GM23338 (cell line): Measurements from ENCODE around the gene ANKRD40. TPM values are rescaled to one million over a fixed set of nuclear protein-coding genes. Genes with fewer than 3 reads are reported as not detected.

Source experiments
- ATAC-seq: fragments of 200-7000 bp; cut with Tn5 transposase; 3 replicates; pipeline ENCODE4 v1.9.1; 2020
- DNase-seq: peaks from one replicate; pipeline ENCODE4 v3.0.0-alpha.2; 2015; ENCODE audit warnings: low spot score
- H2AFZ ChIP-seq: fragments of 200-600 bp; sonication (generic); 2 replicates; pipeline ENCODE4 v1.8.0; 2016; ENCODE audit warnings: antibody characterized with exemption, mild to moderate bottlenecking, moderate library complexity
- H3F3A ChIP-seq: fragments of 200-600 bp; sonication (generic); replicated peaks from 2 replicates; pipeline ENCODE4 v1.8.0; 2017; ENCODE audit warnings: antibody characterized with exemption, mixed run types, low read depth
- H3K27ac ChIP-seq: fragments of 200-600 bp; sonication (generic); 2 replicates; pipeline ENCODE4 v1.6.1; 2016; ENCODE audit warnings: low read depth
- H3K27me3 ChIP-seq: fragments of 200-600 bp; sonication (generic); 2 replicates; pipeline ENCODE4 v1.8.0; 2016; ENCODE audit warnings: mild to moderate bottlenecking, mixed run types, moderate library complexity; ENCODE audit not compliant: insufficient read depth
- H3K36me3 ChIP-seq: fragments of 200-600 bp; sonication (generic); 2 replicates; pipeline ENCODE4 v1.8.0; 2016; ENCODE audit warnings: mild to moderate bottlenecking; ENCODE audit not compliant: insufficient read depth
- H3K4me1 ChIP-seq: fragments of 200-600 bp; sonication (generic); 2 replicates; pipeline ENCODE4 v1.8.0; 2016; ENCODE audit warnings: mild to moderate bottlenecking, moderate library complexity; ENCODE audit not compliant: insufficient read depth
- H3K4me2 ChIP-seq: fragments of 200-600 bp; sonication (generic); 2 replicates; pipeline ENCODE4 v1.7.1; 2017; ENCODE audit warnings: mixed run types
- H3K4me3 ChIP-seq: fragments of 200-600 bp; sonication (generic); 2 replicates; pipeline ENCODE4 v1.6.1; 2016; ENCODE audit warnings: mixed run types
- H3K79me2 ChIP-seq: fragments of 200-600 bp; sonication (generic); replicated peaks from 2 replicates; pipeline ENCODE4 v1.8.0; 2017; ENCODE audit warnings: mild to moderate bottlenecking; ENCODE audit not compliant: insufficient read depth
- H3K9me2 ChIP-seq: fragments of 200-600 bp; sonication (generic); 2 replicates; pipeline ENCODE4 v1.8.0; 2017; ENCODE audit not compliant: insufficient read depth
- H4K20me1 ChIP-seq: fragments of 200-600 bp; sonication (generic); replicated peaks from 2 replicates; pipeline ENCODE4 v1.8.0; 2017; ENCODE audit warnings: mild to moderate bottlenecking; ENCODE audit not compliant: insufficient read depth
- H3K27ac Mint-ChIP-seq: 2 replicates; pipeline ENCODE4 v1.8.0; 2020; ENCODE audit warnings: inconsistent platforms, mild to moderate bottlenecking, moderate library complexity, mixed read lengths
- H3K27me3 Mint-ChIP-seq: 3 replicates; pipeline ENCODE4 v1.8.0; 2022; ENCODE audit warnings: low read depth, mild to moderate bottlenecking, moderate library complexity, mixed read lengths, inconsistent platforms; ENCODE audit not compliant: insufficient read depth, poor library complexity
- H3K36me3 Mint-ChIP-seq: 3 replicates; pipeline ENCODE4 v1.8.0; 2021; ENCODE audit warnings: low read depth, mild to moderate bottlenecking, inconsistent platforms, moderate library complexity, mixed read lengths
- H3K4me1 Mint-ChIP-seq: 3 replicates; pipeline ENCODE4 v1.8.0; 2020; ENCODE audit warnings: mild to moderate bottlenecking, inconsistent platforms, mixed read lengths
- H3K4me3 Mint-ChIP-seq: 3 replicates; pipeline ENCODE4 v1.8.0; 2021; ENCODE audit warnings: moderate library complexity, mild to moderate bottlenecking, inconsistent platforms, mixed read lengths
- H3K9me3 Mint-ChIP-seq: 3 replicates; pipeline ENCODE4 v1.8.0; 2020; ENCODE audit warnings: moderate library complexity, mild to moderate bottlenecking, inconsistent platforms, mixed read lengths
- CREB1 ChIP-seq: fragments of 250-450 bp; sonication (Bioruptor Pico); IDR thresholded peaks from 2 replicates; pipeline ENCODE4 v1.5.0; 2020; ENCODE audit warnings: low read depth, mild to moderate bottlenecking, moderate library complexity
- CTCF ChIP-seq, 2 experiments: fragments of 200-600 bp in 1 of 2; sonication (generic) in 1 of 2; conservative IDR thresholded peaks; 2 replicates each; pipeline versions ENCODE4 v1.5.1 to v1.6.1; 2016 to 2017; ENCODE audit warnings: antibody characterized with exemption in 2 of 2, low read depth in 2 of 2, mild to moderate bottlenecking in 2 of 2, moderate library complexity in 1 of 2
- ETS1 ChIP-seq: IDR thresholded peaks from 2 replicates; pipeline ENCODE4 v1.6.1; 2016; ENCODE audit warnings: antibody characterized with exemption
- EZH2 ChIP-seq: fragments of 200-600 bp; sonication (generic); IDR thresholded peaks from one replicate; pipeline ENCODE4 v1.8.0; 2017; ENCODE audit warnings: antibody characterized with exemption, mild to moderate bottlenecking, low read depth; ENCODE audit not compliant: unreplicated experiment
- EZH2phosphoT487 ChIP-seq: fragments of 200-600 bp; sonication (generic); IDR thresholded peaks from one replicate; pipeline ENCODE4 v1.8.1; 2018; ENCODE audit warnings: antibody characterized with exemption; ENCODE audit not compliant: unreplicated experiment
- JUNB ChIP-seq: IDR thresholded peaks from one replicate; pipeline ENCODE4 v1.6.1; 2016; ENCODE audit warnings: antibody characterized with exemption; ENCODE audit not compliant: unreplicated experiment
- NANOG ChIP-seq: IDR thresholded peaks from 2 replicates; pipeline ENCODE4 v1.6.1; 2016; ENCODE audit warnings: antibody characterized with exemption, borderline replicate concordance
- POLR2AphosphoS5 ChIP-seq: IDR thresholded peaks from 2 replicates; pipeline ENCODE4 v1.6.1; 2016; ENCODE audit warnings: antibody characterized with exemption, low read depth
- STAT1 ChIP-seq: IDR thresholded peaks from one replicate; pipeline ENCODE4 v1.6.1; 2016; ENCODE audit warnings: antibody characterized with exemption; ENCODE audit not compliant: unreplicated experiment
- ZNF114 ChIP-seq: fragments of 250-450 bp; sonication (Bioruptor Pico); IDR thresholded peaks from 2 replicates; pipeline ENCODE4 v1.5.0; 2020; ENCODE audit warnings: mild to moderate bottlenecking, moderate library complexity
- ZNF331 ChIP-seq: fragments of 250-450 bp; sonication (Bioruptor Pico); IDR thresholded peaks from 2 replicates; pipeline ENCODE4 v1.5.0; 2020; ENCODE audit warnings: low read depth, mild to moderate bottlenecking, moderate library complexity
- polyA plus RNA-seq: library from polyadenylated mRNA; unstranded; fragments of >200 nt; fragmentation: Nextera tagmentation; extraction: Ambion mirVana; gene quantifications from 2 replicates; pipeline ENCODE4 v1.2.1, GENCODE V29; 2016
- total RNA-seq: library from RNA; depleted of rRNA; stranded (reverse); fragments of >200 nt; shearing (Covaris generic); gene quantifications from 2 replicates; pipeline ENCODE4 v1.2.3, GENCODE V29; 2014

Gene ANKRD40
- total and polyA plus RNA-seq, 2 experiments from 2014 or later = 19.0 to 42.1 TPM

- TF ChIP-seq CTCF (conservative IDR thresholded peaks at IDR 0.05; ENCODE audit: low read depth in 2 of 2) = no peak
- TF ChIP-seq ZNF114 (CRISPR knock-in tag) = no peak
- no peak for TF ChIP-seq ZNF331 (CRISPR knock-in tag)
- peaks cover 13% of the 10 kb centered on the region for H3K36me3 Mint-ChIP-seq
- no peaks in the 10 kb centered on the region for H3K9me3 Mint-ChIP-seq
- DNase-seq (no peak), ATAC-seq (no peak; the same call in 2 of the 3 replicates)
- H3K27ac Mint-ChIP-seq = no peak overlapping the region
- Histone ChIP-seq H3F3A (peaks cover 15% of the 10 kb centered on the region; the same call in 1 of the 2 replicates), H3K4me1 (peaks cover 3% of the 10 kb centered on the region), H3K4me2 (no peak overlapping the region), H3K9me2 (no peaks in the 10 kb centered on the region), H3K36me3 (no peaks in the 10 kb centered on the region; the same call in 1 of the 2 replicates), H3K27ac (no peak overlapping the region), H4K20me1 (no peaks in the 10 kb centered on the region), H2AFZ (no peak overlapping the region), H3K4me3 (no peak overlapping the region), H3K27me3 (no peaks in the 10 kb centered on the region), H3K79me2 (no peaks in the 10 kb centered on the region)
- H3K4me3 Mint-ChIP-seq = no peak overlapping the region
- peaks cover 2% of the 10 kb centered on the region for H3K27me3 Mint-ChIP-seq
- peaks cover 37% of the 10 kb centered on the region for H3K4me1 Mint-ChIP-seq
Measured at GRCh38 chr17:50689251-50689650, 18.5 kb downstream of the ANKRD40 start.

- H3K79me2 ChIP-seq = no peaks in the 10 kb centered on the region
- no peaks in the 10 kb centered on the region for H3K27me3 ChIP-seq
- H3K4me2 ChIP-seq = no peak overlapping the region
- Mint-ChIP-seq H3K36me3 (peaks cover 6% of the 10 kb centered on the region), H3K27me3 (peaks cover 2% of the 10 kb centered on the region), H3K4me3 (no peak overlapping the region), H3K27ac (no peak overlapping the region; the same call in 1 of the 2 replicates), H3K9me3 (no peaks in the 10 kb centered on the region), H3K4me1 (peaks cover 37% of the 10 kb centered on the region)
- peaks cover 15% of the 10 kb centered on the region; the same call in 1 of the 2 replicates for H3F3A ChIP-seq
- peaks cover 3% of the 10 kb centered on the region for H3K4me1 ChIP-seq
- no peaks in the 10 kb centered on the region for H3K9me2 ChIP-seq
- no peaks in the 10 kb centered on the region for H4K20me1 ChIP-seq
- H2AFZ ChIP-seq = no peak overlapping the region
- ATAC-seq (no peak), DNase-seq (no peak)
- H3K4me3 ChIP-seq = no peak overlapping the region
- H3K36me3 ChIP-seq = no peaks in the 10 kb centered on the region; the same call in 1 of the 2 replicates
- no peak overlapping the region for H3K27ac ChIP-seq
- TF ChIP-seq ETS1 (no peak), CREB1 (no peak), EZH2phosphoT487 (no peak), ZNF114 (CRISPR knock-in tag) (no peak), ZNF331 (CRISPR knock-in tag) (no peak), STAT1 (no peak), CTCF (conservative IDR thresholded peaks at IDR 0.05; ENCODE audit: low read depth in 2 of 2) (no peak), NANOG (no peak), POLR2AphosphoS5 (no peak), JUNB (no peak), EZH2 (no peak)
Measured at GRCh38 chr17:50688245-50688644, 19.5 kb downstream of the ANKRD40 start.
